HG02678 (cell line): ENCODE results near the gene CIP2A.

Source experiments
- ATAC-seq: cut with Tn5 transposase; IDR thresholded peaks from one replicate; pipeline ENCODE4 v1.9.1; 2021; ENCODE audit warnings: mild to moderate bottlenecking, moderate library complexity; ENCODE audit not compliant: unreplicated experiment

Gene CIP2A

DNA sequence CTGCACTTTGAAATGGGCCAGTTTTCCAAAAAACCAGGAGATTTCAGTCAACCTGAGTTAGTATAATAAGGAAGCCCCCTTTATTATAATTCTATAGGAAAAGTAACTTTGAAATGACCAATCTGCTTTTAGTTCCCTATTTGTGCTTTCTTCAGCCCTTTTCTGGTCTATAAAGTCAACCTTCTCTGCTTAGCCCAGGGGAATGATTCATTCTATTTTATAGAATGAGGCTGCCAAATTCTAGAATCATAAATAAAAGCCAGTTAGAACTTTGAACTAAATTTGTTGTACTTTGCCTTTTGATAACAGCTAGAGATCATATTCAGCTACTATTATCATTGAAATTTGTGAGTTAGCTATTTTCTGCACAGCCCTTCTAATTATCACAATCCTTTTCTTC is 24.7 kb downstream of the CIP2A start:
- ATAC-seq, result no peak

DNA sequence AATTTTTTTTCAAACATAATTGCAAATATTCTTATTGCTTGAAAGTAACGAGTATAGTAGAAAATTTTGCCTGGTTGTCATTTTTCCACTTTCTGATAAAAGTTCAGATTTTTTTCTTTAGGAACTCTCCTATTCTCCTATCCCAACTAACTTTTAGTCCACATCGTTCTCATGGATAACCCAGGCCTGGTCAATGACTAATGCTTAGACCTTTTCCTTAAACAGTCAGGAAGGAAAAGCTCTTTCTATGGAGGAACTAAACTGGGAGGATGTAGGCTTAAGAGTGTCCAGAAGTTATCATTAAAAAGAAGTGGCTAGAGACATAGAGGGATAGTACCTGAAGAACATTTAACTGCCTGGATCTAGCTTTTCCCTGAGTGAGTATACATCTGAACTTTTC is 26.7 kb downstream of the CIP2A start:
- no peak for ATAC-seq

DNA sequence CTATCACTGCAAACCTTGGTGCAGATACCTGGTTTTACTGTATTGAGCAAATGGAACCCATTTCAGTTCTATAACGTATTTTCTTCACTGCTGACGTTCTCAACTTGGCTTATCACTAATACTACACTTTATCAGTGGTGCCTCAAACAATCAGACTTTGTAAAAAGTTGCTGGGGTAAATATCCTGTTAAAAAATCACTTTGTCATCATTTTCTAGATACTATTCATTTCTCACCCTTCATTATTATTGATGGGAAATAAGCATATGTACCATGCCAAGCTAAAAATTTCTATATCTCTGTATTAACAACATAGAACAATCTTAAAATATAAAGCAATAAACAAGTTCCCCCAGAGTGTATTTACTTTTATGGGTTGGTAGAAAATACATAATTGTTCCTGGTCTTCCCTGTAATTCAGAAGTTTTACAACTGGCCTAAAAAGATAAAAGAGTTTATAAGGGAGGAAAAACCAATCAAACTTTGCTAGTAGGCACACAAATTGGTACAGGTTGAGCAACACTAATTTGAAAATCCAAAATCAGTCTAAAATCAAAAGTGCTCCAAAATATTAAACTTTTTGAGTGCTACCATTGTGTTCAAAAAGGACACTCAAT is 33.2 kb downstream of the CIP2A start:
- ATAC-seq, result no peak

DNA sequence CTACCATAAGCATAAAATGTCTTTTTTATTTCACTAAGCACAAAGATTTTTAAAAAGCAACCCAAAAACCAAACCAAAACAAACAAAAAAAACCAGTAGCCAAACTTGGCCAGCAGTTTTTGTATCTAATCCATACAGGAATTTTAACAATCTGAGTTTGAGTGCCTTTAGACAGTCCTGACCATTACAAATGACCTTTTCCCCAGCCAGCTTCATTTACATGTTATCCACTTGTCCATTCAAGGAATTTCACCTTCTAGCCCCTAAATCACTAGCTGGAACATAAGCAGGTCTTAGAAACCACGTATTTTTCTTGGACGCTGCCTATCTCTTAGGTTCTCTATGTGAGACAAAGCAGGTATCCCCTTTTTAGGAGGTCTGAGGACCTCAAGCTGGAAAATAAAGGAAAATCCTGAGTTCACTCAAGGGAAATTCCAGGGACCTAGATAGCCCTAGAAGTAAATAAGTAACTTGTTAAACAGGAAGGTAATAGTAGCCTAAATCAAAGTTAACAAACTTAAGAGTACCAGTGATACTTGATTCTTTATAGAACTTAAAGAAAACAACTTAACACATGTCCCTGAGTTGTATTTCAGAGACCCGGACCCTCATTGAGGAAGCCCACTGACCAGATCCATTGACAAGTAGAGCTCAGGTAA is 34.2 kb downstream of the CIP2A start:
- no peak for ATAC-seq

DNA sequence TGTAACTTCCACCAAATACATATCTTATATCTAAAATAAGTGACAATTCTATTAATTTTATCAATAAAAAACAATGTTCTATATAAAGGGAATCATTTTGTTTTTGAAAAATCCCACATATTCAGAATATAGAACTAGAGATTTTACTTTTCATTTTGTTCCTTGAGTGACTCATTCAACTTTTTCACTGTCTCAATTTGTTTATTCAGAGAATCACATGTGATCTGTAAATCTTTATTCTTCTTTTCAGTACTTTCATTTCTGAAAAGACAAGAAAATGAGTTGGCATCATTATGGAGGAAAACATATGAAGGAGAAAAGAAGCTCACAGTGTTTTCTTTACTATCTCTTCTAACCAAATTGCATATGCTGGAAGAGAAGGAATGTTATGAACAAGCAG is 35.0 kb downstream of the CIP2A start:
- no peak for ATAC-seq

DNA sequence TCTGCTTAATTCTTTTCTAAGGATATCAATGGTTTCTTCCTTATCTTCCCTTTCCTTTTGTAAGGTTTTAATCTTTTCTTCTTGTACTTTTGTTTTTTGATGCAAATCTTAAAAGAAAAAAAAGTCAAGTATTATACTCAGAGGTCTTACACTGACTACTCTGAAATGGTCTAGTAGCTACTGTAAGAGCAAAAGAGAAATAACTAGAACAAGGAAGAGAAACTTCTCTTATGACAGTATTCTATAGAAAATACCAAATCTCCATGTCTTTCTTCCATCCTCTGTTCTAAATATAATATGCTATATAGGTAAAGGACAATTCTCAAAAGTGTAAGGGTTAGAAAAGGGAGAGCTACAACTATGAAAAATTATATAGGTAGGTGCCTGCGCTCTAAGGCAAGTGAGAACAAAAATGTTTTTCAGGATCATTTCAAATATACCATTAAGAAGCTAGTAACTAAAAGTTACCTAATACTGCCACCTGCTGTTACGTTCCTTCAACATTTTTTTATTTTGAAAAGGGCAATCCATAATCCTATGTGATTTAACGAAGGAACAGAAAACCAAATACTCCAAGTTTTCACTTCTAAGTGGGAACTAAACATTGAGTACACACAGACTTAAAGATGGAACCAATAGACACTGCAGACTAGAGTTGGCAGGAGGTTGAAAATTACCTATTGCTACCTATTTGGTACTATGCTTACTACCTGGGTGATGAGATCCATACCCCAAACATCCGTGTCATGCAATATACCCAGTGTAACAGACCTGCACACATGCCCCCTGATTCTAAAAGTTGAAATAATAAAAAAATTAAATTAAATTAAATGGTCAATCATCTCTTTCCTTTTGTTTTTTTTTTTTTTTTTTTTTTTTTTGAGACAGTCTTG is 36.7 kb downstream of the CIP2A start:
- ATAC-seq, result peak; percentile 58

DNA sequence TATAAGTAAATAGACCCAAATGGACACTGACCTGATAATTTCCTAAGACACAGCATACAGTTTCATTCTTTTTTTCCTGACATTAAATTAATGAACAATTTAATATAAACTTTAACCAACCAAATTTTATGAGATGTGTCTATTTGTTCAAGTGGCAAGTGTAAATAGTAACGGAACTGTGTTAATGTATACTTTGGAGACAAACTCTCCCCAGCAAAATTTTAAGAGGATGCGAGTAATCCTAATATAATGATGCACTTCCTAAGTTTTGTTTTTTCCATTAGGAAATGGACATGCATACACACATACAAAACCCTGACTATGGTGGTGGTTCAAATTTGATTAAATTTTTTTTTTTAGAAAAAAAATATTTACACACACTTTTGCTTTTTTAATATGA is 40.4 kb downstream of the CIP2A start:
- ATAC-seq, result no peak

DNA sequence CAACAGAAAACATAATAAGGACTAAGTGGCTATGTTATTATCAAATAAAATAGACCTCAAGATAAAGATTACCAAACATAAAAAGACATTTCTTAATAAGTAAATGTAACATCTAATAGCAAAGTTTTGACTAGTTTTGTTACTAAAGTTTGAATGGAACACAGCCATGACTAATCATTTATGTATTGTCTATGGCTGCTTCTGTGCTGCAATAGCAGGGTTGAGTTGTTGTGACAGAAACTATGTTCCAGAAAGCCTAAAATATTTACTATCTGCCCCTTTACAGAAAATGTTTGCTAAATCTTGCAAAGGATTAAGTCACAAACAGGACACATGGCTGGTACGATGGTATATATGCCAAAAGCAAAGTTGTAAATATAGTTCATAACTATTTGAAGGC is 40.9 kb downstream of the CIP2A start:
- ATAC-seq, result no peak

DNA sequence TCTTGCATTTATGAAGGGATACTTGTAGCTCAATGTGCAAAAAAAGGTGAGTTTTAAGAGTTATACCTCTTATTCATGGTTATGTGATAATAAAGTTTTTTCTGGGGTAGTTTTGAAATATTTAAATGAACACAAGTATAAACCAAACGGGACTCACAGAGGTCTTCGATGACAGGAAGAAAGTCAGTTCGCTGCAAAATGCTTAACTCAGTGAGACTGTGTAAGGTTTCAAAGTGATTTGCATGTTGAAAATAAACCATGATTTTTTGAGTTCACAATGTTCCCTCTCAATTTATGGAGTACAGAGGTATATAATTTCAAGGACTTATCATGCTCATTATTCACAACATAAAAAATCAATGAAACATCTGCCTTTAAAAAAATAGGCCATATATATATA is 42.5 kb downstream of the CIP2A start:
- no peak for ATAC-seq

DNA sequence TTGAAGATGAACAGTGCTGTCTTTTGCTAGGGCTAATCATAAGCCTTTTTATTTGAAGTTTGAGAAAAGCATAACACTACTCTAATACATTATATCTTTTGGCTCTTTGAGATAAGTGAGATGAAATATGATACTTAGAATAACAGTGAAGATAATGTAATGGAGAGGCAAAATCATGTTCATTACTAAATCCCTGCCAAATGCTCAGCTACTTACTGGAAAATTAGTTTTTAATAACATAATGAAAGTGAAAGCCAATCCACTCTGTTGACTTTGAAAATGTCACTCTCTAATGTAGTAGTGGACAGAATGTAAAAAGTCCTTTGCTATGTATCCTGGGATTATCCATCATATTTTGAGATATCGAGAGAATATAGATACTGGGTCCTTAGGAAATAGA is 43.0 kb downstream of the CIP2A start:
- ATAC-seq, result peak; percentile 46

DNA sequence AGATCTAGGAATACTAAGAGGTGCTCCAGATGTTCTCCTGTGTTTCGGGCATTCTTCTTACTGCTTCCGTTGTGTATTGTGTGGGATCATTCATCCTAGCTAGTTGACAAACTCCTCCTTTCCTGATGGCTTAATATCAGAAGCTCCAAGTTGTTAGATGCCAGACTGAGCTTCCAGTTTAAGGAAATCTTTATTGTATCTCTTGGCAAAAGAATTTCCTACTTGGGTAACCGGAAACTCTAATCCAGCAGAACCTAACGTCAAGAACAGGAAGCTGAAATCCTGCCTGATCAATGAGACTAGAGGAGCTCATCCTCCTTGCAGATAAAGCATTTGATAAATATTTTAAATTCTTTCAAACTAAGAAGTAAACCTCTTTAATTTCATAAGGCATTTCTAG is 51.2 kb downstream of the CIP2A start:
- no peak for ATAC-seq

DNA sequence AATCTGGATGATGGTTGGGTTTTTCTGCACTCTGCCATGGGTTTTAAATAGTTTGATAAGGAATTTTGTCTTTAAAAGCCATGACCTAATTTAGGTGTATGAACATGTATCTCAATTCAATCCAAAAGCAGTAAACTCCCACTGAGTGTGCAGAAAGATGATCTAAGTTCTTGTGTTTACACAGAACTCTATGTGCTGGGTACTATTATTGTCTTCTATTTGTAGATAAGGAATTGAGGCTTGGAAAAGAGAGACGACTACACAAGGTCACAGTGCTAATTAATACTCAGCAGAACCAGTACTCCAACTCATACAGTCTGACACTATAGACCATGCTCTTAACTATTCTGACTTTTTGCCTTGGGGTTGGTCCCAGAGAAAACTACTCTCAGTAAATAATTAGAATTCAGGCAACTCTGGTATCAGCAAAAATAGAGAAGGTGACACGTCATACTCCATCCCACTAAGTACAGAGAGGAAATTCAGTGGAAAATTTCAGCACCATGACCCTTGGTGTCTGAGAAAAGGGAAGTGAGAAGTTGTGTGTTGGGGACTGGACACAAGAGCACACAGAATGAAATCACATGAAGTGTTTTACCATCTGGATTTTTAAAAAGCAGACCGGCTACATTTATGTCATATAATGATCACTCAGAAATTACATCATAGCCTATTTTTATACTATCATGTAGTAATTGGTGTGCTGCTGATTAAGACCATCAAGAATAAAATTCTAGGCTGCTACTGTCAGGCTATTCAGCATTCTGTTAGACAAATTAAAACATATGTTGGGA is 60.6 kb downstream of the CIP2A start:
- peak; percentile 90 for ATAC-seq

DNA sequence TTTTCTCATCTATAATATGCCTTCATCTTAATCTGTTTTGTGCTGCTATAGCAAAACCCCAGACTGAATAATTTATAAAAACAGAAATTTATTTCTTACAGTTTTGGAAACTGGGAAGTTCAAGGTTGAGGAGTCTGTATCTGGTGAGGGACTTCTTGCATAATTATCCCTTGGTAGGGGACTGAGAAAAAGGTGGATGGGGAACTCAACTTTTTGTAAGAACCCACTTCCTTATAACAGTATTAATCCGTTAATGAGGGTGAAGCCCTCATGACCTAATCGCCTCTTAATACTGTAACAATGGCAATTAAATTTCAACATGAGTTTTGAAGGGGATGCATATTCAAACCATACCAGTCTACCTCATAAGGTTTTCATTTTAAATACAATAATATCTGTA is 61.4 kb downstream of the CIP2A start:
- no peak for ATAC-seq

DNA sequence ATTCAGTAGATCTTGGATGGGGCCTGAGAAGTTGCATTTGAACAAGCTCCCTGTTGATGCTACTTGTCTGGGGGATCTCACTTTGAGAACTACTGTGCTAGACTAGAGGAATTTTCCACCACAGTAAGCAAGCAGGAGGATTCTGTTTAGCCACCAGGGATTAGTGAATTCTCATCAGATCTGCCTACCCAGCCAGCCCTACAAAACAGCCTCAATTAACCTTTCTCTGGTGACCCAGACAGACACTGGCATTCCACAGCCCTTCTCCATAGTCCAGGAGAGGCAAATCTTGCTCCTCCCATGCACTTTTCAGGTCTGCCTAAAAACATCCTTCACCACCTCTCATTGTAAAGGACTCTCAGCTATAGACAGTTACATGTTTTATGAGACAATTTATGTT is 62.1 kb downstream of the CIP2A start:
- ATAC-seq, result no peak

DNA sequence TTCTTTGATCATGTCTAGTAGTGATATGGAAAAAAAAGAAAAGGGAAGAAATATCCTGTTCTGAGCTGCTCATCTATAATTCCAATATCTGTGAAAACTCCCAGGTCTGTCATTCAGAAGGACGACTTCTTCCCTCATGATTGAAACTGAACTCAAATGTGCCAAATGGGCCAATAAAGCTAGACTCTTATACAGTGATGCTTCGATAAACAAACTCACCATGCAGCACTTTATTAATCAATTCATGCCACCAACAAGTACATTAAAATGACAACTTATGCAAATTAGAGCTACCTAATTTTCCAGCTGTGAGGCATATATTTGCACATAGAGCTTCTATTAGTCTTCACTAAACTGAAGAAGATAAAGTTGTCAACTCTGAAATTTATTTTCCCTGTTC is 63.3 kb downstream of the CIP2A start:
- no peak for ATAC-seq

DNA sequence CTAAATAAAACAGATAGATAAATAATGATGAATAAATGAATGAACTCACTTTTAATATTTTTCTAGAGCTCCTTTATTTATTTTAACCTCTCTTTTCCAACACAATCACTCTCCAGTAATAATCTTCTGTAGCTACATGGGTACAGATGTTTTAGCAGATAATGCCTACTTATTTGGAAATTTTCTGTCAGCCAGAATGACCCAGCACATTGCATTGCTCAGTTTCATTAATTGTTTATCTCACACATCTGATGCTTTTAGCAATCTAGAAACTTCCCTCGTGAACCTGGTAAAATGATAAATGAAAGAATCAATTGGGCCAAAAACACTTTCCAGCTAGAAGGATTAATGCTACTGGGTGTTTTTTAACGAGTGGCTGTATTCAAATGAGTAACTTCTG is 64.0 kb downstream of the CIP2A start:
- no peak for ATAC-seq

DNA sequence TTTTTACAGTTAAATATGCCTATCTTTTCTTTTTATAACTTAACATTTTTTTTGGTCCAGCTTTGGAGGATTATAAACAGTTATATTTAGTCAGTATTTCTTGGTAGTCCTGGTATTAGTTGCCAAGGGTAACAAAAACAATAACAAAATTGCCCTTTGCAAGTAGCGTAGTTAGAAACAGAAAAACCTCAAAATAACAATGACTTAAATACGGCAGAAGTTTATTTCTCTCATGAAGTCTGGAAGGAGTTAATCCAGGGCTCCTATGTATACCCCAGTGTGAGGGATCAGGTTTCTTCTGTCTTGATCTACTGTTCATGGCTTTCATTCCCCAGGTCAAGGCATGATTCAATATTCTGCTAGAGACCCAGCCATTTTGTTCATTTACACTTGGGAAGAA is 64.7 kb downstream of the CIP2A start:
- no peak for ATAC-seq

DNA sequence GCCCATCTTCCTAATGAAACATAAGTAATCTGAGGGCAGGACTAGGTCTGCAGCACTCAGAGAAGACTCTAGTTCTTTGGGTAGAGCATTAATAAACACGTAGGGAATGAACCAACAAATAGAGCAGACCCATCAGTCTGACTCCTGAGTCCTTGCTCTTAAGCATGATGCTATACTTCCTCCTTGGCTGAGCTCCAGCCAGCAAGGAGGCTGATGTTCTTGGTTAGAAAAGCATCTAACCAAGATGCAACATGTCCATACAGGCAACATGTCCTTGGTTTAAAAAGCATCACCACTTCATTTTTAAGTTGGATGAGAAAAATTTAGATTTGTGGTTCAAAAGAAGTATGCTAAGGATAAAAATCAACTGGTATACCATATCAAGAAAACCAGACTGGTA is 70.3 kb downstream of the CIP2A start:
- ATAC-seq, result no peak

DNA sequence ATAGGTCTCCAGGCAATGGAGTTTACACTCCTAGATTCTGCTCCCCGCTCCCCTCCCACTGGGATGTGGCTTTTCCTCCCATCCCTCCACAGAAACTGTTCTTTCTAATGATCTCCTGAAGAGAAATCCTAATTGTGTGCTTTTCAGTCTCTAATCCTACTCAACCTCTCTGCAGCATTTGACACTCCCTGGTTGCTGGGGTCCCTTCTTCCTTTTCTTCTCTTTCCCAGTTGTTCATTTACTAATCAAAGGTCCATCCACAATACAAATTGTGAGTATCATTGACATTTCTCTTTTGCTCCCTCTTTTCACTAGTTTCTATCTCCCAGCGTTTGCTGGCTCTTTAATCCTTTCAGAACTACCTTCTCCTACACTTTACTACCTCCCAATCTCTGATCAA is 72.4 kb downstream of the CIP2A start:
- no peak for ATAC-seq

DNA sequence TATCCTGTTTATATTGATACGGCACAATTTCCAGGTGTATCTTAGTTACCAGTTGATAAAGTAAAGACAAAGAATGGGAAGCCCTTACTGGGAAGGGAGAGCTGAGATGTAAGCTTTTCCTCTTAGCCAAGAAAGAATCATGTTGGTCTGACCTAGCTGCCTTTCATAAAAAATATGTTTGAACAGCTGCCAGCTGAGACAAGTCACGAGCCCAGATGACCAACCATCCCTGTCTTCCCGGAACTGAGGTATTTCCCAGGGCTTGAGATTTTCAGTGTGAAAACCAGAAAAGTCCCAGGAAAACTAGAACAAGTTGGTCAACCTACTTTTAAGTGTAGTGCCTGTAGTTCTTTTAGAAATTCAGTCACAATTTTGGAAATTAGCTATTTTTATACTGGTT is 75.3 kb downstream of the CIP2A start:
- no peak for ATAC-seq

DNA sequence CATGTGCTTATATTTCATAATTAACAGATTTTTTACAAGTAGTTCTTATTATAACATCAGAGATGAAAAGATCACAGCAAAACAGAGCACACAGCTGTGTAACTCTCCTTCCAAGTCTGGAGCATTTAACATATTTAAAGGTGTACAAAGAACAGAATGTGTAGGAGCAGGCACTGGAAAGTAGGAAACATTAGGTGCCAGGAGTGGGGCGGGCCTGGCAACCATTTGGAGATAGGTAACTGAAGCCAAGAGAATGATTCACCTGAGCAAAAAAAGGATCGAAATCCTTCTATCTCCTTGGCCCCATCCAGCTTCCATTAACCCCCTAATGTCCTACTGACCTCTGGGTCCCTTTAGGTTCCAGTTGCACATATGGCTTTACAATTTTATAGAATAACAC is 76.6 kb downstream of the CIP2A start:
- ATAC-seq, result no peak
